Right hindlimb (tissue), 1 donor: ENCODE measurements around the gene TAF7L.
A peak's percentile ranks its signal among the peaks of the same experiment; 100 is the strongest.

Source experiments
- DNase-seq: peaks from one replicate; pipeline ENCODE4 v3.0.0-alpha.2; 2018

TAF7L gene

DNA sequence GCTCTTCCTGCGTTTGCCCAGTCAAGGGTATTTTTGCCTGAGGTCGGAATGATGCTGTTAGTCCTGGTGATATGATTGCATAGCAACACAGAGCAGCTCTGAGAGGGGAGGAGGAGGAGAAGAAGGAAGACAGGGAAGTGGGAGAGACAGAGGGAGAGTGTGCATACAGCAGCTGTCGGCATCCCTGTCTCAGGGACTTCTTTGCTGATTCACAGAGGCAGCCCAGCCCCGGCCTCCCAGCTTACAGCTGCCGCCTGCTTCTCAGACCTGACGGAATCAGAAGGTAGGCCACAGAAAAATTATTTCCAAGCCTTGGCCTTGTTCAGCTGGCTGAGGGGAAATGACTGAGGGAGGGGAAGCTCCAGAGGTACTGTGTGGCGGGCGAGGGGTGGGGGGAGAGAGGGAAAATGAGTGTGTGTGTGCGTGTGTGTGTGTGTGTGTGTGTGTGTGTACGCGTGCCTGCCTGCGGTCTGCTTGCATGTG, 71.2 kb downstream of the TAF7L start:
- DNase-seq: peak; percentile 39

DNA sequence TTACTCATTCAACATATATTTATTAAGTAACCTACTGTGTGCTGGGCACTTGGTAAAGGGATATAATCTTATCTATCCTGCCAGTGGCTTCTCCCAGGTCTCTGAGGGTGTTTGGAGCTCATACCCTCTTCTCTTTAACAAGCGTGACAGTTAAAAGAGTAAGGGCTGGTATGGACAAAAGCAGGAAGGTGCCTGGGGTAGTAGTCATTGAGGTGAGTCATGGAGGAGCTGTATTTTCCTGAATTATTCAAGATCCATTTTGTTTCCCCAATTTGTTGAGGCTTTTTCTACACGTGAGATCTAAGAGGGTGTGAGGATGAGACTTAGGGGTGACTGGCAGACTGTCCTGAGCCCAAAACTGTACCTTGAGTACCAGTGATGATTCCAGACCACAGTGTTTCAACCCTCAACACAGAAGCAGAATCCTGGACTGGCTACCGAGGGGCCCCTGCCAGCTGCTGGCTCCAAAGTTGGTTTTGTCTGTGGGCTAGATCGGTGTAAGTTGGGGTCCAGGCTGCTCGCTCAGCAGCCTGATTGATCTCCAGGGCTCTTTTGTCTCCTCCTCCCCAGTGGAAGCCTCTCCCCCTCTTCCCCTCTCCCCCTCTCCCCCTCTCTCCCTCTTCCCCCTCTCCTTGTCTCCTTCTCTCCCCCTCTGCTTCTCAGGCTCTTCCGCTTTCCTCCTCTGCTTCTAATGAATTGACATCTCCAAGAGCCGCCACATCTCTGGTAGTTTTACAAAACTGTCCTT, 71.8 kb downstream of the TAF7L start, which contains the start of gene DRP2:
Gene DRP2 (plus strand): TSS at position 671 of the 748 bp plus-strand sequence. CDS start 11,862 bp downstream, outside the sequence.
- DNase-seq: no peak
